ENCODE data around the gene STRAP.

DNA sequence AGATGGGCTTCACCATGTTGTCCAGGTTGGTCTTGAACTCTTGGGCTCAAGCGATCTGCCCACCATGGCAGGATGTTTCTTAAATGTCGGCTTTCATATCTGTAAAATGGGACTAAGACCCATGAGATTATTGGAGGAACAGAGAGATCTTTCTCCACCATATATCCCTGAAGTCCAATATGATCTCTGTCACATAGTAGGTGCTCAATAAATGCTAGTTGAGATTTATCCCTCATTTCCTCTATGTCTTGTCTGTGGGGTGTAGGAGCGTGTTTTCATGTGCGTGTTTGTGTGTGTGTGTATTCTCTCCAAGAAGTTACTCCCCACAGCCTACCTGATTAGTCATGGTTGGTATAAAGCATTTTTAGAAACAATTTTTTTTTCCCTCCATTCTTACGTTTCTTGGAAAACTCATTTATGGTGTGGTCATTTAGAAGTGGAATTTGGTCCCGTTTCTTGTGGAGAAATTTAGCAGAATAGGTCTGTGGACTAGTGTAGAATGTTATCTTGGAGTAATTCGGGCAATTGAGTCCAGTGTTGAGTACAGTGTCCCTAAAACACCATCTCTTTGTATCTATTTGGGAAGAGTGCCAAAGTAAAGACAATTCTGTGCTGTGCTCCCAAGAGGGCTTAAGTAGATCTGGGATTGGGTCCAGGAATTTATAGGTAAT is 4.3 kb downstream of the STRAP start:
- TF ChIP-seq, protein P1, sequence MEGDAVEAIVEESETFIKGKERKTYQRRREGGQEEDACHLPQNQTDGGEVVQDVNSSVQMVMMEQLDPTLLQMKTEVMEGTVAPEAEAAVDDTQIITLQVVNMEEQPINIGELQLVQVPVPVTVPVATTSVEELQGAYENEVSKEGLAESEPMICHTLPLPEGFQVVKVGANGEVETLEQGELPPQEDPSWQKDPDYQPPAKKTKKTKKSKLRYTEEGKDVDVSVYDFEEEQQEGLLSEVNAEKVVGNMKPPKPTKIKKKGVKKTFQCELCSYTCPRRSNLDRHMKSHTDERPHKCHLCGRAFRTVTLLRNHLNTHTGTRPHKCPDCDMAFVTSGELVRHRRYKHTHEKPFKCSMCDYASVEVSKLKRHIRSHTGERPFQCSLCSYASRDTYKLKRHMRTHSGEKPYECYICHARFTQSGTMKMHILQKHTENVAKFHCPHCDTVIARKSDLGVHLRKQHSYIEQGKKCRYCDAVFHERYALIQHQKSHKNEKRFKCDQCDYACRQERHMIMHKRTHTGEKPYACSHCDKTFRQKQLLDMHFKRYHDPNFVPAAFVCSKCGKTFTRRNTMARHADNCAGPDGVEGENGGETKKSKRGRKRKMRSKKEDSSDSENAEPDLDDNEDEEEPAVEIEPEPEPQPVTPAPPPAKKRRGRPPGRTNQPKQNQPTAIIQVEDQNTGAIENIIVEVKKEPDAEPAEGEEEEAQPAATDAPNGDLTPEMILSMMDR (IDR thresholded peaks at IDR 0.05; ENCODE audit: low read length), result no peak
- no peak for TF ChIP-seq EZH2 (IDR thresholded peaks at IDR 0.05; ENCODE audit: borderline replicate concordance, low read length)
